ENCODE results near the gene C1QTNF12. TPM values are rescaled to one million over a fixed set of nuclear protein-coding genes. Genes with fewer than 3 reads are reported as not detected.

The C1QTNF12 gene
- total and polyA plus RNA-seq, 7 experiments from 2014 or later, result 0.56 to 5.8 (median 3.0) TPM; not detected in 1

DNA sequence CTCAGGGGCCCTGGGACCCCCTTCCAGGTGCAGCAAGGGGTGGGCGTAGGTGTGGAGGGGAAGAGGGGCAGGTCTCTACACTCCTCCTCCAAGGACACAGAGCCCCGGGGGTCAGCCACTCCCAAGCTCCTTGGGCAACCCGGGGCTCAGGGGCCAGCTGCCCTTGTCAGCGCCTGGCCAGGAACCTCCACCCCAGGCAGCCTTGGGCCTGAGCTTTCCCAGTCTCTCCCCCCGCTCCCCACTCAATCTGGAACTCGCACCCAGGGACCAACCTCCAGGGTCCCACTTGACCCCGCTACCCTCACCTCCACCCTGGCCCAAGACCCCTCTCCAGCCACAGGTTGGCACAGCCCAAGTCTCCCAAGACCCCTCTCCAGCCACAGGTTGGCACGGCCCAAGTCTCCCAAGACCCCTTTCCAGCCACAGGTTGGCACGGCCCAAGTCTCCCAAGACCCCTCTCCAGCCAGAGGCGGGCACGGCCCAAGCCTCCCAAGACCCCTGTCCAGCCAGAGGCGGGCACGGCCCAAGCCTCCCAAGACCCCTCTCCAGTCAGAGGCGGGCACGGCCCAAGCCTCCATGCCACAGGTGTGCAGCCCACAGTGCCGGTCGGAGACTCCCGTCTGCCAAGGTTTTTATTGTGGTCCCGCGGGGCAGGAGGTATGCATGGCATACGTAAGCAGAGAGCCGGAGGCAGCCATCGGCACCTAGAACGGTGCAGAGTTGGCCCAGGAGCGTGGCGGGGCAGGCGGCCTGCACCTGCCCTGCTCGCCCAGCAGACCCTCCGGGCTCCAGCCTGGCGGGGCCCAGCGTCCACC, 35.6 kb downstream of the C1QTNF12 start:
- H3K27me3 Mint-ChIP-seq, result no peaks in the 10 kb centered on the region
- no peak overlapping the region for H3K4me3 ChIP-seq (ENCODE audit: low read length)
- H3K27ac Mint-ChIP-seq, result peak overlapping the region in 1 of 9 donors; percentile 63
- peaks cover 0 to 2% (median 0%) of the 10 kb centered on the region in 11 donors for H3K9me3 Mint-ChIP-seq
- peaks cover 0 to 3% (median 0%) of the 10 kb centered on the region in 5 donors for H3K36me3 Mint-ChIP-seq
- peaks cover 0 to 2% (median 0%) of the 10 kb centered on the region in 3 experiments for H3K36me3 ChIP-seq (ENCODE audit: control insufficient read depth in 2 of 3, insufficient read depth in 3 of 3, low read length in 3 of 3)
- intact Hi-C loops (cut with micrococcal nuclease), result loop anchor here in 1 of 2 donors (5.0 kb wide), 2 partner anchors 61 to 89 kb away; partner anchors contain the start of gene UBE2J2
- H3K4me1 ChIP-seq (ENCODE audit: control insufficient read depth in 2 of 2, insufficient read depth in 2 of 2, low read length in 2 of 2), result peaks cover 22 to 34% of the 10 kb centered on the region in 2 donors
- POLR2A ChIA-PET, result no interaction called here
- CTCF ChIA-PET, result no interaction called here
- peak in 2 of 9 donors; percentile 5 to 20 for DNase-seq
- H3K4me1 Mint-ChIP-seq, result peaks cover 6 to 44% (median 26%) of the 10 kb centered on the region in 7 donors
- peak overlapping the region in 3 of 10 donors; percentile 41 to 55 (median 48) for H3K4me3 Mint-ChIP-seq
- no peak overlapping the region for H3K27ac ChIP-seq (ENCODE audit: low read depth, low read length)
- H3K27me3 ChIP-seq (ENCODE audit: control insufficient read depth in 2 of 2, insufficient read depth in 2 of 2, low read length in 2 of 2), result no peaks in the 10 kb centered on the region
- H3K9me3 ChIP-seq (ENCODE audit: control insufficient read depth in 2 of 3, low read length in 3 of 3), result no peaks in the 10 kb centered on the region
- ATAC-seq, result no peak

DNA sequence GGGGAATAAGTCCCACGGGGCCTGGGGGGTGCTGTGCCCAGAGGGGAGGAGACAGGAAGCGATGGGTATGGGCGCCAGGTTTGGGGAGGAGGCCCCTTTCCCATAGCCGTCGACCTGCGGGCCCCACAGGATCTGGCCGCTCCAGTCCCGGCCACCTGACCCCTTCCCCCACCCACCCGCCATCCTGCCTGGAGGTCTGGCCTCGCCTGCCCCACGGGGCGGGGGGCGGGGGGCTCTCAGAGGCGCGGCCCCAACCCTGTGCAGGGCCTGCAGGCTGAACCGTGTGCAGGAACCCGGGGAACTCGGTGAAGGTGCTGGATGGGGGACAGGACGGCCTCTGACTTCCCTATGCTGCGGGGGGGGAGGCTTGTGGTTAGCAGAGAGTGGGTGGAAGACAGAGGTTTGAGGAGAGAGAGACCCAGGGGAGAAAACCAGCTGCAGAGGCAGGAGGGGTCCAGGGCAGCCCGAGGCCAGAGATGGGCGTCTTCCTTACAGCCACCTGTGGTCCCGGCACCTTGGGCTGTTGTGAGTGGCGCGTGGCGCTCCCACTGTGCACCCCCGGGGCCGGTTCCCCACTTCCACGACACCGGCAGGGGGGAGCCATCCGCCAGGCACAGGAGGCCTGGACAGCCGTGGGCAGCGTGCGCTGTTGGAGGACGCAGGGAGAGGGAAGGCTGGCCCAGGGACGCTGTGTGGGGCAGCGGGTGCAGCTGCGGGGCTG, 37.6 kb downstream of the C1QTNF12 start:
- Mint-ChIP-seq H3K4me3 (peak overlapping the region; percentile 59 to 90 (median 78)), H3K36me3 (peaks cover 0 to 3% (median 0%) of the 10 kb centered on the region in 5 donors), H3K27me3 (no peaks in the 10 kb centered on the region), H3K4me1 (peaks cover 6 to 29% (median 14%) of the 10 kb centered on the region in 7 donors), H3K9me3 (peaks cover 0 to 2% (median 0%) of the 10 kb centered on the region in 11 donors), H3K27ac (peak overlapping the region in 1 of 9 donors; percentile 96)
- Histone ChIP-seq H3K27me3 (ENCODE audit: control insufficient read depth in 2 of 2, insufficient read depth in 2 of 2, low read length in 2 of 2) (no peaks in the 10 kb centered on the region), H3K4me3 (ENCODE audit: low read length) (no peak overlapping the region), H3K36me3 (ENCODE audit: control insufficient read depth in 2 of 3, insufficient read depth in 3 of 3, low read length in 3 of 3) (no peaks in the 10 kb centered on the region), H3K4me1 (ENCODE audit: control insufficient read depth in 2 of 2, insufficient read depth in 2 of 2, low read length in 2 of 2) (peaks cover 18 to 21% of the 10 kb centered on the region in 2 donors), H3K9me3 (ENCODE audit: control insufficient read depth in 2 of 3, low read length in 3 of 3) (no peaks in the 10 kb centered on the region), H3K27ac (ENCODE audit: low read depth, low read length) (no peak overlapping the region)
- ATAC-seq (peak; percentile 39), DNase-seq (peak in 2 of 9 donors; percentile 14 to 69)
- POLR2A ChIA-PET, result interaction anchor here (1.0 kb wide), 1 partner anchor 13 kb away, joined by 3 read pairs; no protein-coding TSS in a partner anchor
- CTCF ChIA-PET, result no interaction called here
- intact Hi-C loops (cut with micrococcal nuclease), result loop anchor here in 1 of 2 donors (1.0 to 5.0 kb wide), 3 partner anchors 37 to 72 kb away; partner anchors contain the start of gene TTLL10

- intact Hi-C loops (cut with micrococcal nuclease), result loop anchor here in 1 of 2 donors (5.0 kb wide), 2 partner anchors 35 to 70 kb away; partner anchors contain the start of gene TTLL10
- Histone ChIP-seq H3K27ac (ENCODE audit: low read depth, low read length) (no peak overlapping the region), H3K4me1 (ENCODE audit: control insufficient read depth in 2 of 2, insufficient read depth in 2 of 2, low read length in 2 of 2) (peaks cover 13 to 16% of the 10 kb centered on the region in 2 donors), H3K9me3 (ENCODE audit: control insufficient read depth in 2 of 3, low read length in 3 of 3) (no peaks in the 10 kb centered on the region), H3K27me3 (ENCODE audit: control insufficient read depth in 2 of 2, insufficient read depth in 2 of 2, low read length in 2 of 2) (no peaks in the 10 kb centered on the region), H3K36me3 (ENCODE audit: control insufficient read depth in 2 of 3, insufficient read depth in 3 of 3, low read length in 3 of 3) (no peaks in the 10 kb centered on the region), H3K4me3 (ENCODE audit: low read length) (no peak overlapping the region)
- ATAC-seq, result no peak
- CTCF ChIA-PET, result no interaction called here
- H3K36me3 Mint-ChIP-seq, result peaks cover 0 to 3% (median 0%) of the 10 kb centered on the region in 5 donors
- POLR2A ChIA-PET, result interaction anchor here (0.6 to 1.0 kb wide), 2 partner anchors 12 to 247 kb away, joined by 3 read pairs; partner anchors contain the start of gene KLHL17
- no peaks in the 10 kb centered on the region for H3K27me3 Mint-ChIP-seq
- peaks cover 0 to 2% (median 0%) of the 10 kb centered on the region in 11 donors for H3K9me3 Mint-ChIP-seq
- no peak for DNase-seq
- H3K27ac Mint-ChIP-seq, result peak overlapping the region in 3 of 9 donors; percentile 52 to 96 (median 59)
- peak overlapping the region in 1 of 10 donors; percentile 83 for H3K4me3 Mint-ChIP-seq
- H3K4me1 Mint-ChIP-seq, result peaks cover 6 to 29% (median 14%) of the 10 kb centered on the region in 7 donors
Measured at GRCh38 chr1:1207571-1207892, 39.0 kb downstream of the C1QTNF12 start.

GRCh38 chr1:1206966-1207531, 39.5 kb downstream of the C1QTNF12 start:
- ChIA-PET POLR2A (interaction anchor here (0.6 kb wide), 1 partner anchor 246 kb away, joined by 3 read pairs; the partner anchor contains the start of gene KLHL17), CTCF (no interaction called here)
- Mint-ChIP-seq H3K4me1 (peaks cover 6 to 29% (median 14%) of the 10 kb centered on the region in 7 donors), H3K27ac (peak overlapping the region in 1 of 9 donors; percentile 96), H3K27me3 (no peaks in the 10 kb centered on the region), H3K9me3 (peaks cover 0 to 2% (median 0%) of the 10 kb centered on the region in 11 donors), H3K36me3 (peaks cover 0 to 3% (median 0%) of the 10 kb centered on the region in 5 donors), H3K4me3 (peak overlapping the region in 6 of 10 donors; percentile 12 to 83 (median 45))
- Histone ChIP-seq H3K4me1 (ENCODE audit: control insufficient read depth in 2 of 2, insufficient read depth in 2 of 2, low read length in 2 of 2) (peaks cover 13 to 16% of the 10 kb centered on the region in 2 donors), H3K9me3 (ENCODE audit: control insufficient read depth in 2 of 3, low read length in 3 of 3) (no peaks in the 10 kb centered on the region), H3K27ac (ENCODE audit: low read depth, low read length) (no peak overlapping the region), H3K4me3 (ENCODE audit: low read length) (no peak overlapping the region), H3K27me3 (ENCODE audit: control insufficient read depth in 2 of 2, insufficient read depth in 2 of 2, low read length in 2 of 2) (no peaks in the 10 kb centered on the region), H3K36me3 (ENCODE audit: control insufficient read depth in 2 of 3, insufficient read depth in 3 of 3, low read length in 3 of 3) (no peaks in the 10 kb centered on the region)
- no peak for ATAC-seq
- DNase-seq, result no peak
- intact Hi-C loops (cut with micrococcal nuclease), result loop anchor here in 1 of 2 donors (5.0 kb wide), 2 partner anchors 35 to 70 kb away; partner anchors contain the start of gene TTLL10

DNA sequence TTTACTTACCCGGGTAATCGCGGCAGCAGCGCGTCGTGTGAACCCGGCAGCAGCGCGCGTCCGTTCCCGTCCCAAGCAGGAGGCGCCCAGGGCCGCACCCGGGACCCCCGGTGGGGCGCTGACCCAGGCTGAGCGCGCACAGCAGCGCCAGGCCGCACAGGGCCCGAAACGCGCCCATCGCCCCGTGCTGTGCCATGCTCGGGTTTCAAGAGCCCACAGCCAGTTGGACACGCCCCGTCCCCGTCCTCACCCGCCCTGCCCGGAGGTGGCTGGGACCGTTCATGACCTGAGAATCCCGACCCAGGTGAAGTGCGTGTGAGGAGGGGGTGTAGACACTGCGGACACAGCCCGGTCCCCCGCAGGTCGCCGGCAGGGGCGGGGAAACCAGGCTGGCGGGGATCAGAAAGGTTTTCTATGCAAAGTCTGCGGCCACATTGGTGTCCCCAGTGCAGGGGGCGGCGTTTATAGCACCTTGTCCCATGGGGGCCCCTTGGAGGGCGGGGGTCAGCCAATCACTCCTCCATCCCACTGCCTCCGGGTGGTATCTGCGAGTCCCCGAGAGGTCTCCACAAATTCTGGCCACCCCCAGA, 40.1 kb downstream of the C1QTNF12 start, which contains the start of gene TNFRSF18:
Gene TNFRSF18 (minus strand): TSS at position 217 of the 590 bp plus-strand sequence. CDS start 21 bp downstream, at position 196.
- H3K36me3 Mint-ChIP-seq, result peaks cover 0 to 3% (median 0%) of the 10 kb centered on the region in 5 donors
- Histone ChIP-seq H3K27ac (ENCODE audit: low read depth, low read length) (no peak within 1 kb of the TSS), H3K36me3 (ENCODE audit: control insufficient read depth in 2 of 3, insufficient read depth in 3 of 3, low read length in 3 of 3) (no peaks in the 10 kb centered on the region), H3K27me3 (ENCODE audit: control insufficient read depth in 2 of 2, insufficient read depth in 2 of 2, low read length in 2 of 2) (no peaks in the 10 kb centered on the region), H3K9me3 (ENCODE audit: control insufficient read depth in 2 of 3, low read length in 3 of 3) (no peaks in the 10 kb centered on the region), H3K4me1 (ENCODE audit: control insufficient read depth in 2 of 2, insufficient read depth in 2 of 2, low read length in 2 of 2) (peaks cover 13 to 16% of the 10 kb centered on the region in 2 donors), H3K4me3 (ENCODE audit: low read length) (peak within 1 kb of the TSS; percentile 6)
- CTCF ChIA-PET, result no interaction called here
- peak in 2 of 9 donors; percentile 20 to 68 for DNase-seq
- ATAC-seq, result no peak
- H3K27me3 Mint-ChIP-seq, result no peaks in the 10 kb centered on the region
- peaks cover 0 to 2% (median 0%) of the 10 kb centered on the region in 11 donors for H3K9me3 Mint-ChIP-seq
- H3K27ac Mint-ChIP-seq, result peak within 1 kb of the TSS in 2 of 9 donors; percentile 38 to 96
- intact Hi-C loops (cut with micrococcal nuclease), result loop anchor here in 1 of 2 donors (5.0 kb wide), 2 partner anchors 34 to 69 kb away; partner anchors contain the start of gene TTLL10
- H3K4me1 Mint-ChIP-seq, result peaks cover 6 to 29% (median 14%) of the 10 kb centered on the region in 7 donors
- POLR2A ChIA-PET, result no interaction called here
- peak within 1 kb of the TSS in 7 of 10 donors; percentile 25 to 83 (median 45) for H3K4me3 Mint-ChIP-seq
